HepG2 (cell line): ENCODE measurements around the gene RRBP1. TPM values are rescaled to one million over a fixed set of nuclear protein-coding genes. Genes with fewer than 3 reads are reported as not detected.

Experiments used
- ATAC-seq: fragments of 200-7000 bp; cut with Tn5 transposase; 3 replicates; pipeline ENCODE4 v1.9.1; 2020; ENCODE audit warnings: mild to moderate bottlenecking, moderate library complexity
- BruUV-seq: library from RNA; stranded (reverse); fragments of 400-500 nt; replicated peaks from 2 replicates; lab custom pipeline; 2021; lab: Mats Ljungman, UMichigan
- CTCF ChIA-PET: fragments of 300-600 bp; formaldehyde crosslinking; extraction: SDS; loops from one replicate; lab custom pipeline; 2021; ENCODE audit warnings: low total read pairs, inconsistent platforms, low intra/inter-chr PET ratio; lab: Yijun Ruan, JAX
- POLR2A ChIA-PET: fragments of 350-600 bp; sonication (Branson Sonifier 250); formaldehyde crosslinking; loops from one replicate; lab custom pipeline; 2020; ENCODE audit warnings: antibody characterized with exemption, inconsistent platforms; lab: Yijun Ruan, JAX
- DNase-seq: peaks from one replicate; pipeline ENCODE4 v3.0.0-alpha.2; 2015; ENCODE audit warnings: low spot score
- FAIRE-seq: peaks from 3 replicates; lab custom pipeline; 2011; peaks lifted over from hg19 to GRCh38; lab: Jason Lieb, UNC
- H2AFZ ChIP-seq: one replicate; pipeline ENCODE4 v1.6.1; 2011; ENCODE audit warnings: low read length, inconsistent platforms
- H3K27ac ChIP-seq: fragments of 300-600 bp; 3 replicates; pipeline ENCODE4 v1.8.0; 2011; ENCODE audit warnings: mixed run types, mild to moderate bottlenecking, mixed read lengths, low read length, inconsistent platforms; ENCODE audit not compliant: insufficient read depth; ENCODE audit errors: extremely low read length
- H3K27me3 ChIP-seq, 2 experiments: fragments of 200-600 bp in 1 of 2; 2 replicates in 1 of 2; 3 replicates in 1 of 2; pipeline versions ENCODE4 v1.6.0 to v1.8.0; 2011; ENCODE audit warnings: low read length in 2 of 2, mild to moderate bottlenecking in 2 of 2, moderate library complexity in 2 of 2, inconsistent platforms in 1 of 2; ENCODE audit not compliant: insufficient read depth in 2 of 2, control insufficient read depth in 1 of 2
- H3K36me3 ChIP-seq, 2 experiments: fragments of 200-600 bp in 1 of 2; replicated peaks in 1 of 2; 2 replicates in 1 of 2; 3 replicates in 1 of 2; pipeline versions ENCODE4 v1.5.1 to v1.8.0; 2011; ENCODE audit warnings: low read length in 2 of 2, inconsistent platforms in 1 of 2; ENCODE audit not compliant: insufficient read depth in 2 of 2, control insufficient read depth in 1 of 2
- H3K4me1 ChIP-seq: 2 replicates; pipeline ENCODE4 v1.5.1; 2012; ENCODE audit warnings: low read length, inconsistent platforms; ENCODE audit not compliant: insufficient read depth
- H3K4me2 ChIP-seq: 2 replicates; pipeline ENCODE4 v1.6.0; 2011; ENCODE audit warnings: low read depth, low read length, inconsistent platforms
- H3K4me3 ChIP-seq, 3 experiments: fragments of 200-600 bp in 1 of 3; sonication (generic), shearing (Covaris generic) in 1 of 3; replicated peaks in 1 of 3; 2 replicates each; pipeline ENCODE4 v1.5.1; 2011 to 2016; ENCODE audit warnings: low read length in 3 of 3, inconsistent platforms in 2 of 3, low read depth in 2 of 3, mild to moderate bottlenecking in 2 of 3, control low read depth in 1 of 3, mixed read lengths in 1 of 3; ENCODE audit not compliant: insufficient read depth in 1 of 3
- H3K79me2 ChIP-seq: one replicate; pipeline ENCODE4 v1.6.1; 2011; ENCODE audit warnings: low read length, inconsistent platforms; ENCODE audit not compliant: insufficient read depth
- H3K9ac ChIP-seq: 2 replicates; pipeline ENCODE4 v1.6.0; 2011; ENCODE audit warnings: mild to moderate bottlenecking, low read depth, low read length, inconsistent platforms; ENCODE audit not compliant: insufficient read depth
- H3K9me3 ChIP-seq: 2 replicates; pipeline ENCODE4 v1.5.1; 2012; ENCODE audit warnings: mild to moderate bottlenecking, low read length
- H4K20me1 ChIP-seq: 2 replicates; pipeline ENCODE4 v1.6.0; 2011; ENCODE audit warnings: inconsistent platforms, mild to moderate bottlenecking, low read length, moderate library complexity; ENCODE audit not compliant: insufficient read depth
- ASH2L ChIP-seq: fragments of 300-600, 200-600 bp; sonication (generic); IDR thresholded peaks from 2 replicates; pipeline ENCODE4 v1.7.0; 2017; ENCODE audit warnings: low read depth, mild to moderate bottlenecking, moderate library complexity, mixed read lengths, low read length; ENCODE audit not compliant: insufficient read length
- CCDC6 ChIP-seq: sonication (generic); formaldehyde crosslinking; IDR thresholded peaks from 2 replicates; pipeline ENCODE4 v1.8.1; 2022; ENCODE audit warnings: mild to moderate bottlenecking, missing genetic modification reagents, moderate library complexity
- CEBPB ChIP-seq: IDR thresholded peaks from 2 replicates; pipeline ENCODE4 v1.6.1; 2011; ENCODE audit warnings: low read depth, low read length, improper control_type of control experiment, borderline replicate concordance
- DMTF1 ChIP-seq: sonication (generic); formaldehyde crosslinking; IDR thresholded peaks from 2 replicates; pipeline ENCODE4 v1.4.0; 2020; ENCODE audit warnings: mild to moderate bottlenecking, missing genetic modification reagents
- FOXO1 ChIP-seq: sonication (generic); formaldehyde crosslinking; IDR thresholded peaks from 2 replicates; pipeline ENCODE4 v1.4.0; 2020; ENCODE audit warnings: missing genetic modification reagents
- HNF1B ChIP-seq: sonication (generic); formaldehyde crosslinking; IDR thresholded peaks from 2 replicates; pipeline ENCODE4 v1.5.1; 2020; ENCODE audit warnings: mild to moderate bottlenecking, moderate library complexity, missing genetic modification reagents
- MXD4 ChIP-seq: IDR thresholded peaks from 2 replicates; pipeline ENCODE4 v1.6.1; 2016; ENCODE audit warnings: mild to moderate bottlenecking, missing biosample characterization, missing genetic modification reagents
- PATZ1 ChIP-seq: sonication (generic); formaldehyde crosslinking; IDR thresholded peaks from 2 replicates; pipeline ENCODE4 v1.4.0; 2020; ENCODE audit warnings: missing genetic modification reagents
- RBM22 ChIP-seq: fragments of 200-400 bp; formaldehyde crosslinking; optimal IDR thresholded peaks from 2 replicates; pipeline ENCODE3; 2017; ENCODE audit warnings: mild to moderate bottlenecking, low read length, moderate library complexity
- SRSF4 ChIP-seq: fragments of 200-400 bp; formaldehyde crosslinking; IDR thresholded peaks from one replicate; pipeline ENCODE4 v1.6.1; 2018; ENCODE audit warnings: mild to moderate bottlenecking, low read depth, low read length, moderate library complexity; ENCODE audit not compliant: poor library complexity, severe bottlenecking
- ZKSCAN8 ChIP-seq: IDR thresholded peaks from 2 replicates; pipeline ENCODE4 v1.6.1; 2016; ENCODE audit warnings: borderline replicate concordance, missing genetic modification reagents, missing compliant biosample characterization
- ZNF224 ChIP-seq: sonication (generic); formaldehyde crosslinking; IDR thresholded peaks from 2 replicates; pipeline ENCODE4 v1.5.0; 2020; ENCODE audit warnings: mild to moderate bottlenecking, missing genetic modification reagents
- ZNF563 ChIP-seq: sonication (generic); formaldehyde crosslinking; IDR thresholded peaks from 2 replicates; pipeline ENCODE4 v1.8.0; 2022; ENCODE audit warnings: mild to moderate bottlenecking, moderate library complexity, missing genetic modification reagents
- ZNF572 ChIP-seq: sonication (generic); formaldehyde crosslinking; IDR thresholded peaks from 2 replicates; pipeline ENCODE4 v1.5.1; 2020; ENCODE audit warnings: mild to moderate bottlenecking, missing genetic modification reagents
- ZNF883 ChIP-seq: sonication (generic); formaldehyde crosslinking; IDR thresholded peaks from 2 replicates; pipeline ENCODE4 v1.5.1; 2020; ENCODE audit warnings: mild to moderate bottlenecking, missing genetic modification reagents; ENCODE audit errors: not compliant biosample characterization
- ZSCAN22 ChIP-seq: sonication (generic); formaldehyde crosslinking; IDR thresholded peaks from 2 replicates; pipeline ENCODE4 v1.4.0; 2020; ENCODE audit warnings: mild to moderate bottlenecking, missing genetic modification reagents
- WGBS: methylation state at CpG from one replicate; pipeline ENCODE4 v1.1.6; 2017; ENCODE audit warnings: low lambda C conversion rate; 5-methylcytosine and 5-hydroxymethylcytosine counted together
- in situ Hi-C: cut with HindIII; loops from 2 replicates; pipeline ENCODE4 v1.10.0; 2017; ENCODE audit warnings: low pct_unique_long_range_greater_than_20kb; ENCODE audit not compliant: extremely low pct_ligation_motif_present
- intact Hi-C: fragments of 100-400 bp; cut with micrococcal nuclease; formaldehyde crosslinking; loops from one replicate; pipeline ENCODE4 v1.10.0; 2022; ENCODE audit not compliant: unreplicated experiment
- polyA plus RNA-seq, 8 experiments: library from polyadenylated mRNA; depleted of rRNA in 3 of 8; stranded (reverse) in 7 of 8; unstranded in 1 of 8; fragments of >200 nt; fragmentation: Illumina TruSeq in 4 of 8; extraction: Trizol in 4 of 8; gene quantifications; 2 replicates each; pipeline versions ENCODE4 v1.2.1 to v1.2.3, GENCODE V29; 2011 to 2016; ENCODE audit warnings: low read depth in 4 of 8, missing spikeins in 1 of 8, mixed read lengths in 1 of 8; ENCODE audit not compliant: insufficient read depth in 1 of 8
- total RNA-seq, 5 experiments: library from RNA; depleted of rRNA; stranded (reverse); fragments of >200 nt; fragmentation: Illumina TruSeq; extraction: Trizol; gene quantifications; 2 replicates each; pipeline ENCODE4 v1.2.3, GENCODE V29; 2016; ENCODE audit warnings: low read depth in 1 of 5

RRBP1 gene
- total and polyA plus RNA-seq, 2 of the 13 experiments (the other 11 are each of a cell fraction or from before 2014, with no cell fraction given), result 150 to 222 TPM

- TF ChIP-seq ZNF883 (CRISPR knock-in tag) (no peak), ZSCAN22 (no peak), SRSF4 (no peak), CCDC6 (CRISPR knock-in tag) (peak; percentile 61; the same call in 1 of the 2 replicates), CEBPB (peak; percentile 45; the same call in 1 of the 2 replicates), ZNF572 (CRISPR knock-in tag) (no peak), DMTF1 (CRISPR knock-in tag) (no peak), RBM22 (peak; percentile 92), ZKSCAN8 (CRISPR knock-in tag) (0 out of 2 replicates have a peak, but pooled peaks have one; percentile 56)
Observed at GRCh38 chr20:17662333-17663039, 19.6 kb downstream of the RRBP1 start (continued).

GRCh38 chr20:17661121-17661744 lies 20.8 kb downstream of the RRBP1 start:
- peak; percentile 83 for DNase-seq
- Histone ChIP-seq H4K20me1 (peaks cover 93% of the 10 kb centered on the region), H3K79me2 (peaks cover 86% of the 10 kb centered on the region), H3K4me1 (peaks cover 58% of the 10 kb centered on the region), H3K27ac (peak overlapping the region; percentile 53), H3K36me3 (peaks cover 40 to 68% of the 10 kb centered on the region in 2 experiments), H3K27me3 (no peaks in the 10 kb centered on the region), H2AFZ (no peak overlapping the region), H3K4me3 (no peak overlapping the region), H3K9me3 (no peaks in the 10 kb centered on the region), H3K9ac (no peak overlapping the region), H3K4me2 (peak overlapping the region; percentile 46)
- peak; percentile 73 for ATAC-seq
- ChIA-PET CTCF (no interaction called here), POLR2A (interaction anchor here (1.8 kb wide), 1 partner anchor 19 kb away, joined by 4 read pairs; no protein-coding TSS in a partner anchor)
- in situ Hi-C loops (no loop called here), intact Hi-C loops (no loop called here)
- peak; percentile 81 for FAIRE-seq
- no TSS peak for BruUV-seq
- WGBS, result 8% methylated on average over 5 of the region's 5 CpGs
- TF ChIP-seq FOXO1 (CRISPR knock-in tag) (peak; percentile 62; the same call in 1 of the 2 replicates), ASH2L (peak; percentile 55), ZNF563 (no peak), ZNF224 (CRISPR knock-in tag) (0 out of 2 replicates have a peak, but pooled peaks have one; percentile 72), HNF1B (CRISPR knock-in tag) (0 out of 2 replicates have a peak, but pooled peaks have one; percentile 12), PATZ1 (CRISPR knock-in tag) (no peak; the same call in 1 of the 2 replicates), MXD4 (CRISPR knock-in tag) (0 out of 2 replicates have a peak, but pooled peaks have one; percentile 40)
